Tibial artery (tissue), 4 donors: ENCODE data around the gene MUC12.

Experiments
- DNase-seq, 2 donors: peaks; one replicate each; pipeline ENCODE4 v3.0.0-alpha.2; 2019
- H3K27ac ChIP-seq, 2 donors: fragments of 200-600 bp; sonication (generic) in 1 of 2; 1 replicate in 1 of 2; 2 replicates in 1 of 2; pipeline ENCODE4 v1.5.1; 2018 to 2019; ENCODE audit warnings: mild to moderate bottlenecking in 1 of 2
- H3K27me3 ChIP-seq, 2 donors: fragments of 200-600 bp; sonication (generic) in 1 of 2; one replicate each; pipeline versions ENCODE4 v1.5.1 to v1.6.0; 2016 to 2019
- H3K36me3 ChIP-seq, 3 donors: fragments of 200-600 bp; sonication (generic) in 2 of 3; one replicate each; pipeline ENCODE4 v1.5.1; 2016 to 2019; ENCODE audit warnings: mild to moderate bottlenecking in 2 of 3
- H3K4me1 ChIP-seq, 4 donors: fragments of 200-600 bp; sonication (generic) in 2 of 4; 1 replicate in 3 of 4; 2 replicates in 1 of 4; pipeline ENCODE4 v1.5.1; 2016 to 2019
- H3K4me3 ChIP-seq, 2 donors: fragments of 200-600 bp; sonication (generic) in 1 of 2; 1 replicate in 1 of 2; 2 replicates in 1 of 2; pipeline ENCODE4 v1.5.1; 2018 to 2019; ENCODE audit warnings: mild to moderate bottlenecking in 2 of 2
- H3K9me3 ChIP-seq, 3 donors: fragments of 200-600 bp; sonication (generic) in 1 of 3; one replicate each; pipeline ENCODE4 v1.5.1; 2016 to 2019
- CTCF ChIP-seq, 2 experiments: fragments of 200-600 bp in 1 of 2; fragments of 450-650 bp in 1 of 2; IDR thresholded peaks; one replicate each; pipeline ENCODE4 v1.5.1; 2017 to 2019; ENCODE audit warnings: antibody characterized with exemption in 2 of 2, mild to moderate bottlenecking in 1 of 2, moderate library complexity in 1 of 2
- intact Hi-C: fragments of 100-400 bp; cut with DNase I; formaldehyde crosslinking; loops from one replicate; pipeline ENCODE4 v1.15.0; 2023; ENCODE audit warnings: low total_unique reads

MUC12 gene

GRCh38 chr7:100952641-100953040 lies 16.7 kb upstream of the MUC12 start:
- no peaks in the 10 kb centered on the region for H3K36me3 ChIP-seq
- intact Hi-C loops, result no loop called here

DNA sequence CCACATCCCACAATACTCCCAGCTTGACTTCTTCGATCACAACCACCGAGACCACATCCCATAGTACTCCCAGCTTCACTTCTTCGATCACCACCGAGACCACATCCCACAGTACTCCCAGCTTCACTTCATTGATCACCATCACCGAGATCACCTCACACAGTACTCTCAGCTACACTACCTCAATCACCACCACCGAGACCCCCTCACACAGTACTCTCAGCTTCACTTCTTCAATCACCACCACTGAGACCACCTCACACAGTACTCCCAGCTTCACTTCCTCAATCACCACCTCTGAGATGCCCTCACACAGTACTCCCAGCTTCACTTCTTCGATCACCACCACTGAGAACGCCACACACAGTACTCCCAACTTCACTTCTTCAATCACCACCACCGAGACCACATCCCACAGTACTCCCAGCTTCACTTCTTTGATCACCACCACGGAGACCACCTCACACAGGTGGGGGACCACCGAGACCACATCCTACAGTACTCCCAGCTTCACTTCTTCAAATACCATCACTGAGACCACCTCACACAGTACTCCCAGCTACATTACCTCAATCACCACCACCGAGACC lies 11.4 kb upstream of the MUC12 start:
- Histone ChIP-seq H3K4me3 (no peak overlapping the region), H3K27me3 (peaks cover 0 to 29% of the 10 kb centered on the region in 2 donors), H3K36me3 (no peaks in the 10 kb centered on the region), H3K9me3 (peaks cover 0 to 12% (median 0%) of the 10 kb centered on the region in 3 donors), H3K4me1 (no peaks in the 10 kb centered on the region), H3K27ac (no peak overlapping the region)
- DNase-seq, result no peak
- intact Hi-C loops, result no loop called here
- TF ChIP-seq CTCF (IDR thresholded peaks at IDR 0.05), result no peak

More at GRCh38 chr7:100952641-100953040, 16.7 kb upstream of the MUC12 start:
- peaks cover 0 to 5% (median 0%) of the 10 kb centered on the region in 3 donors for H3K9me3 ChIP-seq
- no peak overlapping the region for H3K27ac ChIP-seq
- peaks cover 0 to 56% of the 10 kb centered on the region in 2 donors for H3K27me3 ChIP-seq
- no peak for TF ChIP-seq CTCF (IDR thresholded peaks at IDR 0.05)
- H3K4me1 ChIP-seq, result no peaks in the 10 kb centered on the region
- H3K4me3 ChIP-seq, result no peak overlapping the region
- no peak for DNase-seq

DNA sequence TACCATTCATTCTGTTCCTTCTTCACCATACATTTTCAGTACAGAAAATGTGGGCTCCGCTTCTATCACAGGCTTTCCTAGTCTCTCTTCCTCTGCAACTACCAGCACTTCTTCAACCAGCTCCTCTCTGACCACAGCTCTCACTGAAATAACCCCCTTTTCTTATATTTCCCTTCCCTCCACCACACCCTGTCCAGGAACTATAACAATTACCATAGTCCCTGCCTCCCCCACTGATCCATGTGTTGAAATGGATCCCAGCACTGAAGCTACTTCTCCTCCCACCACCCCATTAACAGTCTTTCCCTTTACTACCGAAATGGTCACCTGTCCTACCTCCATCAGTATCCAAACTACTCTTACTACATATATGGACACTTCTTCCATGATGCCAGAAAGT lies 9.5 kb upstream of the MUC12 start:
- H3K9me3 ChIP-seq, result peaks cover 0 to 12% (median 0%) of the 10 kb centered on the region in 3 donors
- no peak for DNase-seq
- peaks cover 0 to 44% of the 10 kb centered on the region in 2 donors for H3K27me3 ChIP-seq
- no peak overlapping the region for H3K4me3 ChIP-seq
- no peaks in the 10 kb centered on the region for H3K36me3 ChIP-seq
- no peak overlapping the region for H3K27ac ChIP-seq
- H3K4me1 ChIP-seq, result no peaks in the 10 kb centered on the region
- intact Hi-C loops, result no loop called here
- TF ChIP-seq CTCF (IDR thresholded peaks at IDR 0.05), result no peak

- Histone ChIP-seq H3K9me3 (peaks cover 0 to 9% (median 0%) of the 10 kb centered on the region in 3 donors), H3K27ac (no peak overlapping the region), H3K4me3 (no peak overlapping the region), H3K4me1 (peaks cover 0 to 19% (median 14%) of the 10 kb centered on the region in 4 donors), H3K27me3 (peaks cover 6 to 64% of the 10 kb centered on the region in 2 donors), H3K36me3 (no peaks in the 10 kb centered on the region)
- no peak for TF ChIP-seq CTCF (IDR thresholded peaks at IDR 0.05)
- DNase-seq, result no peak
- intact Hi-C loops, result no loop called here
Measured at GRCh38 chr7:100962537-100962936, 6.8 kb upstream of the MUC12 start.

DNA sequence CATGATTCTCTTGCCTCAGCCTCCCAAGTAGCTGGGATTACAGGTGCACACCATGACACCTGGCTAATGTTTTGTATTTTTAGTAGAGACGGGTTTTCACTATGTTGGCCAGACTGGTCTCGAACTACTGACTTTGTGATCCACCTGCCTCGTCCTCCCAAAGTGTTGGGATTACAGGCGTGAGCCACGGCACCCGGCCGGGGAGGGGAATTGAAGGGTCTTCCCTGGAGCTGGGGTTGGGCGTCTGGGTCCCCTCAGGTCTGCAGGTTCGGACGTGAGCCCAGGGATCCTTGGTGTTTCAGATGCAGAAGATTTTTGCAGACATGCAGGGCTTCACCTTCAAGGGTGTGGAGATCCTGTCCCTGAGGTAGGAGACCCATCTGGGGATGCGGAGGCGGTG lies 6.0 kb upstream of the MUC12 start:
- intact Hi-C loops, result no loop called here
- Histone ChIP-seq H3K4me1 (peaks cover 0 to 19% (median 14%) of the 10 kb centered on the region in 4 donors), H3K36me3 (no peaks in the 10 kb centered on the region), H3K27ac (no peak overlapping the region), H3K27me3 (peaks cover 6 to 70% of the 10 kb centered on the region in 2 donors), H3K9me3 (peaks cover 0 to under 1% (median 0%) of the 10 kb centered on the region in 3 donors), H3K4me3 (no peak overlapping the region)
- no peak for TF ChIP-seq CTCF (IDR thresholded peaks at IDR 0.05)
- no peak for DNase-seq
